Left ventricle myocardium inferior (tissue), 1 donor: ENCODE data around the gene PER1. TPM values are rescaled to one million over a fixed set of nuclear protein-coding genes. Genes with fewer than 3 reads are reported as not detected.

ENCODE experiments used
- DNase-seq: peaks from one replicate; pipeline ENCODE4 v3.0.0-alpha.2; 2020
- H3K27ac ChIP-seq: fragments of 200-600 bp; replicated peaks from 2 replicates; pipeline ENCODE4 v1.8.0; 2021
- H3K27me3 ChIP-seq: fragments of 200-600 bp; 2 replicates; pipeline ENCODE4 v1.8.0; 2021; ENCODE audit warnings: low read depth
- H3K36me3 ChIP-seq: fragments of 200-600 bp; 2 replicates; pipeline ENCODE4 v1.8.0; 2021
- H3K4me1 ChIP-seq: fragments of 200-600 bp; 2 replicates; pipeline ENCODE4 v1.8.0; 2021
- H3K4me3 ChIP-seq: fragments of 200-600 bp; 2 replicates; pipeline ENCODE4 v1.8.0; 2021; ENCODE audit warnings: mild to moderate bottlenecking, moderate library complexity
- H3K9me3 ChIP-seq: fragments of 200-600 bp; replicated peaks from 2 replicates; pipeline ENCODE4 v1.8.0; 2021
- intact Hi-C: fragments of 100-400 bp; cut with micrococcal nuclease; formaldehyde crosslinking; loops from one replicate; pipeline ENCODE4 v1.11.0; 2022
- total RNA-seq: library from RNA; stranded (reverse); fragmentation: NEBNext Ultra II Directional; extraction: Animal tissue kit (Norgen Biotek cat#: 25700); gene quantifications from one replicate; pipeline ENCODE4 v1.2.1, GENCODE V29; 2021
- TF ChIP-seq, protein P1 (sequence below): fragments of 200-600 bp; IDR thresholded peaks from 2 replicates; pipeline ENCODE4 v1.8.0; 2021; ENCODE audit warnings: antibody characterized with exemption, mild to moderate bottlenecking, borderline replicate concordance
- donor health status: DM: no; HTN: yes; CAD: no; lungs with severe emphysema.

The PER1 gene
- total RNA-seq, 1 donor from 2014 or later = 109 TPM

DNA sequence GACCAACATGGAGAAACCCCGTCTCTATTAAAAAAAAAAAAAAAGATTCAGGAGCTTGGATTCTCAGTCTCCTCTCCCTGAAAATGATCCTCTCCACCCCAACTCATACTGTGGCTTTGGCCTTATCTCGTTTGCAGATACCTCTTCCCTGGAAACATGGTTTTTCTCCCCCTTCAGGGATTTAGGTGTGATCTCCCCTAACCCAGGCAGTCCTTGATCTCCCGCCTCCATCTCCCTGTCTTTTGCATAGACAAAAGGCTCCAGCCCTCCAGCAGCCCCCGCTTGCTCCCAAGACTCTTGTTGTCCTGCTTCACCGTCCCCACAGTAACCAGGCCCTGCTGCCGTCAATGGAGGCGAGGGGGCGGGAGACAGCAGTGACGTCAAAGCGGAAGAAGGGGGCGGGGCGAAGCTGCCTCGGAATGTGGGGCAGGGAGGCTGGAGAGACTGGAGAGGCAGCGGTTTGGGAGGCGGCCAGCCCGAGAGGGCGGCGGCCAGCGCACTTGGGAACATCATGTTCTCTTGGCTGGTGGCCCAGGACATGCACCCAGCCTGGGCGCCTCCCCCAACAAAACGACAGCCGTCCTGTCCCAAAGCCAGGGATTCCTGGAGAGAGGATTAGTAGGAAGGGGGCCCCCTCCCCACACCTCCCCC lies 1.9 kb upstream of the PER1 start:
- Histone ChIP-seq H3K36me3 (peaks cover 23% of the 10 kb centered on the region), H3K9me3 (no peaks in the 10 kb centered on the region), H3K4me3 (peak overlapping the region; percentile 75), H3K27me3 (no peaks in the 10 kb centered on the region), H3K27ac (peak overlapping the region; percentile 99), H3K4me1 (peaks cover 69% of the 10 kb centered on the region)
- intact Hi-C loops = no loop called here
- TF ChIP-seq, protein P1, sequence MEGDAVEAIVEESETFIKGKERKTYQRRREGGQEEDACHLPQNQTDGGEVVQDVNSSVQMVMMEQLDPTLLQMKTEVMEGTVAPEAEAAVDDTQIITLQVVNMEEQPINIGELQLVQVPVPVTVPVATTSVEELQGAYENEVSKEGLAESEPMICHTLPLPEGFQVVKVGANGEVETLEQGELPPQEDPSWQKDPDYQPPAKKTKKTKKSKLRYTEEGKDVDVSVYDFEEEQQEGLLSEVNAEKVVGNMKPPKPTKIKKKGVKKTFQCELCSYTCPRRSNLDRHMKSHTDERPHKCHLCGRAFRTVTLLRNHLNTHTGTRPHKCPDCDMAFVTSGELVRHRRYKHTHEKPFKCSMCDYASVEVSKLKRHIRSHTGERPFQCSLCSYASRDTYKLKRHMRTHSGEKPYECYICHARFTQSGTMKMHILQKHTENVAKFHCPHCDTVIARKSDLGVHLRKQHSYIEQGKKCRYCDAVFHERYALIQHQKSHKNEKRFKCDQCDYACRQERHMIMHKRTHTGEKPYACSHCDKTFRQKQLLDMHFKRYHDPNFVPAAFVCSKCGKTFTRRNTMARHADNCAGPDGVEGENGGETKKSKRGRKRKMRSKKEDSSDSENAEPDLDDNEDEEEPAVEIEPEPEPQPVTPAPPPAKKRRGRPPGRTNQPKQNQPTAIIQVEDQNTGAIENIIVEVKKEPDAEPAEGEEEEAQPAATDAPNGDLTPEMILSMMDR = no peak
- DNase-seq = peak; percentile 100

DNA sequence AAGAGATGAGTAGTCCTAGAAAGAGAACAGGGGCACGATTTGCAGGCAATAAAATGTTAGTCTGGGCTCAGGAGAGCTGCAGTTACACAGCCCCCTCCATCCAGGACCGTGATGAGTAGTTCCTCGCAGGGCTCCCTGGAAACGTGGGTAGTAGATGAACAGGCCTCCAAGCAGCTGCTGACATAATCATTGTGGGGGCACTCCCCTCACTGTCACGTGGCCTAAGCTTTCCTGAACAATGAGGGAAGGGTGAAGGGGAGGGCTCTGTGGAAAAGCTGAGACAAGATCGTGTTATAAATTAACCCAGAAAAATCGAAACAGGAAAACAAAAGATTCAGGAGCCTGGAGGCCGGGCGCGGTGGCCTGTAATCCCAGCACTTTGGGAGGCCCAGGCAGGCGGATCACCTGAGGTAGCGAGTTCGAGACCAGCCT lies 1.3 kb upstream of the PER1 start:
- TF ChIP-seq, protein P1 = no peak
- Histone ChIP-seq H3K27ac (peak overlapping the region; percentile 99), H3K9me3 (no peaks in the 10 kb centered on the region), H3K4me3 (peak overlapping the region; percentile 75), H3K27me3 (no peaks in the 10 kb centered on the region), H3K4me1 (peaks cover 69% of the 10 kb centered on the region), H3K36me3 (peaks cover 28% of the 10 kb centered on the region)
- DNase-seq = peak; percentile 73
- intact Hi-C loops = no loop called here

DNA sequence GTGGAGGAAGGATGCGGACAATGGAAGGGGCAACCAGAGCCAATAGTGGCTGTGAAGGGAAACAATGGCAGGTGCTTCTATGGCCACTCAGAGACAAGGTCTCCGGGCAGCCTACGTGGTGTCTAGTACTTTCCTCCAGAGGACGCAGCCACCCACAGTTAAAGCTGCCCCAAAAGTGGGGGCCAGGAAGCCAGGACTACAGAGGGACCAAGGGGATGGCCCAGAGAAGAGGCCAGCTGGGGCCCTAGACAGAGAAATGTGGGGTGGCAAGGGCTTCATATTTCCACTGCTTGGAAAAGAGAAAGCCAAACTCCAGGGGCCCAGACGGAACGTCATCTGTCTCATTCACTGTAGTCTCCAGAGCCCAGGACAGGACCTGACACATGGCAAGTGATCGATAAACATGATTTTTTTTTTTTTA lies 837 bp upstream of the PER1 start:
- H3K9me3 ChIP-seq = no peaks in the 10 kb centered on the region
- TF ChIP-seq, protein P1 = no peak
- H3K36me3 ChIP-seq = peaks cover 33% of the 10 kb centered on the region
- peak overlapping the region; percentile 75 for H3K4me3 ChIP-seq
- H3K4me1 ChIP-seq = peaks cover 69% of the 10 kb centered on the region
- no peak for DNase-seq
- H3K27me3 ChIP-seq = no peaks in the 10 kb centered on the region
- intact Hi-C loops = no loop called here
- H3K27ac ChIP-seq = peak overlapping the region; percentile 99

DNA sequence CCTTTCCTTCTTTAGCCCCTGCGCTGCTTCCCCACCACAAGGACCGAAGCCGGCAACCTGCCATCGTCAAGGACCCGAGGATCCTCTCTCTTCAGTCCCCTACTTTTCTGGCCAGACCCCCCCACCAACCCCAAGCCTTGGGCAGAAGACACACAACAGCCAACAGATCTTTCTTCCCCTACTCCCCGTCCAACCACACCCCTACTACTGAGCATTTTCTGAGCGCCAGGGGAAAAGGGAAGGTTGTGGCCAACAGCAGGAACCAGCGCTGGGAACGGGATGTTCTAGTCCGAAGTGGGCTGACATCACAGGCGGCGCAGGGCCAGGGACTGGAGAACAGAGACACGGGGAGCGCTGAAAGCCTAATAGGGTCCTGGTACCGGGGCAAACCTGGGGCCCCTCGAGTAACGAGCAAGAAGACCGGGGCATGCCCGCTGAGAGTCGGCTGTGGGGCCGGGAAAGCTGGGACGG lies 528 bp downstream of the PER1 start:
- intact Hi-C loops = no loop called here
- H3K27me3 ChIP-seq = no peaks in the 10 kb centered on the region
- no peaks in the 10 kb centered on the region for H3K9me3 ChIP-seq
- peak overlapping the region; percentile 99 for H3K27ac ChIP-seq
- peaks cover 47% of the 10 kb centered on the region for H3K36me3 ChIP-seq
- TF ChIP-seq, protein P1 = no peak
- peak overlapping the region; percentile 75 for H3K4me3 ChIP-seq
- peak; percentile 96 for DNase-seq
- H3K4me1 ChIP-seq = peaks cover 70% of the 10 kb centered on the region

DNA sequence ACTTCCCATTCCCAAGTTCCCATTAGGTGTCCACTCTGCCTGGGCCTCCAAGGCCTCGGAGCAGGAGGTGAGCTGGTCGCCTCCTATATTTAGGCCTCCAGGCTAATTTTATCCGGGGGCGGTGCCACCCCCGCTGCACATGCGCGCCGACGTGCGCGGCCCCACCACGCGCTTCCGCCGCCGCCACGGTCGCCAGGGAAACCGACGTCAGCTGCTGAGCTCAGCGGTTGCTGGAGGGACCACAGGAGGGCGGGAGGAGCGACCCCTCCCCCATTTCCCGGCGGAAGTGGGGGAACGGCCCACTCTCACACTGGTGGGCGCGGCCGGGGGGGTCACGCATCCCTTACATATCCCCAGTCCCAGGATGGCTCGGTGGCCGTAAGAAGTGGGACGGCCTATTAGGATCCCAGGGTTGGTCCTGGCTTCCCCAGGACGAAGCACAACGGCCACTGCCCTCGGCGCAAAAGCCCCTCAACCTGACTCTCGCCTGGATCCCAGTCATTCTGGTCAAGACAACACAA lies 1.0 kb downstream of the PER1 start:
- TF ChIP-seq, protein P1 = peak; percentile 21
- Histone ChIP-seq H3K36me3 (peaks cover 52% of the 10 kb centered on the region), H3K4me3 (peak overlapping the region; percentile 75), H3K4me1 (peaks cover 75% of the 10 kb centered on the region), H3K27me3 (no peaks in the 10 kb centered on the region), H3K9me3 (no peaks in the 10 kb centered on the region), H3K27ac (peak overlapping the region; percentile 99)
- intact Hi-C loops = no loop called here
- peak; percentile 93 for DNase-seq
